ENCODE data around the gene FARP2. TPM values are rescaled to one million over a fixed set of nuclear protein-coding genes. Genes with fewer than 3 reads are reported as not detected.

The FARP2 gene
- total RNA-seq, 2 experiments from 2014 or later, result 17.2 to 18.3 TPM

GRCh38 chr2:241459520-241459919 lies 103.4 kb downstream of the FARP2 start:
- ATAC-seq (ENCODE audit: poor library complexity) (no peak), DNase-seq (no peak)
- CTCF ChIA-PET, result no interaction called here
- Mint-ChIP-seq H3K4me3 (no peak overlapping the region), H3K9me3 (no peaks in the 10 kb centered on the region), H3K4me1 (ENCODE audit: low read depth) (no peaks in the 10 kb centered on the region), H3K27me3 (peaks cover 25% of the 10 kb centered on the region), H3K36me3 (ENCODE audit: low read depth) (no peaks in the 10 kb centered on the region), H3K27ac (no peak overlapping the region)
- H3K27ac ChIP-seq (ENCODE audit: low read depth in 1 of 2, low read length in 2 of 2), result no peak overlapping the region
- no peaks in the 10 kb centered on the region for H3K9me3 ChIP-seq (ENCODE audit: control insufficient read depth in 1 of 2, insufficient read depth in 1 of 2, low read length in 2 of 2)
- no peaks in the 10 kb centered on the region for H3K4me1 ChIP-seq (ENCODE audit: insufficient read depth, low read length)
- no peaks in the 10 kb centered on the region for H3K36me3 ChIP-seq (ENCODE audit: insufficient read depth, low read length)
- POLR2A ChIA-PET, result interaction anchor here (0.6 kb wide), 1 partner anchor 32 kb away, joined by 3 read pairs; no protein-coding TSS in a partner anchor
- H3K27me3 ChIP-seq (ENCODE audit: control insufficient read depth in 1 of 2, insufficient read depth in 2 of 2, low read length in 2 of 2), result peaks cover 0 to 5% of the 10 kb centered on the region in 2 experiments
- H3K4me3 ChIP-seq (ENCODE audit: low read length), result no peak overlapping the region
- intact Hi-C loops (cut with DNase I, micrococcal nuclease), result no loop called here
- TF ChIP-seq, protein P1, sequence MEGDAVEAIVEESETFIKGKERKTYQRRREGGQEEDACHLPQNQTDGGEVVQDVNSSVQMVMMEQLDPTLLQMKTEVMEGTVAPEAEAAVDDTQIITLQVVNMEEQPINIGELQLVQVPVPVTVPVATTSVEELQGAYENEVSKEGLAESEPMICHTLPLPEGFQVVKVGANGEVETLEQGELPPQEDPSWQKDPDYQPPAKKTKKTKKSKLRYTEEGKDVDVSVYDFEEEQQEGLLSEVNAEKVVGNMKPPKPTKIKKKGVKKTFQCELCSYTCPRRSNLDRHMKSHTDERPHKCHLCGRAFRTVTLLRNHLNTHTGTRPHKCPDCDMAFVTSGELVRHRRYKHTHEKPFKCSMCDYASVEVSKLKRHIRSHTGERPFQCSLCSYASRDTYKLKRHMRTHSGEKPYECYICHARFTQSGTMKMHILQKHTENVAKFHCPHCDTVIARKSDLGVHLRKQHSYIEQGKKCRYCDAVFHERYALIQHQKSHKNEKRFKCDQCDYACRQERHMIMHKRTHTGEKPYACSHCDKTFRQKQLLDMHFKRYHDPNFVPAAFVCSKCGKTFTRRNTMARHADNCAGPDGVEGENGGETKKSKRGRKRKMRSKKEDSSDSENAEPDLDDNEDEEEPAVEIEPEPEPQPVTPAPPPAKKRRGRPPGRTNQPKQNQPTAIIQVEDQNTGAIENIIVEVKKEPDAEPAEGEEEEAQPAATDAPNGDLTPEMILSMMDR (IDR thresholded peaks at IDR 0.05), result no peak

GRCh38 chr2:241460631-241461030 lies 104.5 kb downstream of the FARP2 start:
- CTCF ChIA-PET, result no interaction called here
- DNase-seq (no peak), ATAC-seq (ENCODE audit: poor library complexity) (no peak)
- Histone ChIP-seq H3K27me3 (ENCODE audit: control insufficient read depth in 1 of 2, insufficient read depth in 2 of 2, low read length in 2 of 2) (peaks cover 0 to 5% of the 10 kb centered on the region in 2 experiments), H3K4me3 (ENCODE audit: low read length) (no peak overlapping the region), H3K9me3 (ENCODE audit: control insufficient read depth in 1 of 2, insufficient read depth in 1 of 2, low read length in 2 of 2) (no peaks in the 10 kb centered on the region), H3K4me1 (ENCODE audit: insufficient read depth, low read length) (no peaks in the 10 kb centered on the region), H3K36me3 (ENCODE audit: insufficient read depth, low read length) (no peaks in the 10 kb centered on the region), H3K27ac (ENCODE audit: low read depth in 1 of 2, low read length in 2 of 2) (no peak overlapping the region)
- Mint-ChIP-seq H3K4me1 (ENCODE audit: low read depth) (no peaks in the 10 kb centered on the region), H3K9me3 (no peaks in the 10 kb centered on the region), H3K27me3 (peaks cover 23% of the 10 kb centered on the region), H3K27ac (no peak overlapping the region), H3K4me3 (no peak overlapping the region), H3K36me3 (ENCODE audit: low read depth) (no peaks in the 10 kb centered on the region)
- intact Hi-C loops (cut with DNase I, micrococcal nuclease), result no loop called here
- POLR2A ChIA-PET, result no interaction called here
- TF ChIP-seq, protein P1 (IDR thresholded peaks at IDR 0.05), result no peak

DNA sequence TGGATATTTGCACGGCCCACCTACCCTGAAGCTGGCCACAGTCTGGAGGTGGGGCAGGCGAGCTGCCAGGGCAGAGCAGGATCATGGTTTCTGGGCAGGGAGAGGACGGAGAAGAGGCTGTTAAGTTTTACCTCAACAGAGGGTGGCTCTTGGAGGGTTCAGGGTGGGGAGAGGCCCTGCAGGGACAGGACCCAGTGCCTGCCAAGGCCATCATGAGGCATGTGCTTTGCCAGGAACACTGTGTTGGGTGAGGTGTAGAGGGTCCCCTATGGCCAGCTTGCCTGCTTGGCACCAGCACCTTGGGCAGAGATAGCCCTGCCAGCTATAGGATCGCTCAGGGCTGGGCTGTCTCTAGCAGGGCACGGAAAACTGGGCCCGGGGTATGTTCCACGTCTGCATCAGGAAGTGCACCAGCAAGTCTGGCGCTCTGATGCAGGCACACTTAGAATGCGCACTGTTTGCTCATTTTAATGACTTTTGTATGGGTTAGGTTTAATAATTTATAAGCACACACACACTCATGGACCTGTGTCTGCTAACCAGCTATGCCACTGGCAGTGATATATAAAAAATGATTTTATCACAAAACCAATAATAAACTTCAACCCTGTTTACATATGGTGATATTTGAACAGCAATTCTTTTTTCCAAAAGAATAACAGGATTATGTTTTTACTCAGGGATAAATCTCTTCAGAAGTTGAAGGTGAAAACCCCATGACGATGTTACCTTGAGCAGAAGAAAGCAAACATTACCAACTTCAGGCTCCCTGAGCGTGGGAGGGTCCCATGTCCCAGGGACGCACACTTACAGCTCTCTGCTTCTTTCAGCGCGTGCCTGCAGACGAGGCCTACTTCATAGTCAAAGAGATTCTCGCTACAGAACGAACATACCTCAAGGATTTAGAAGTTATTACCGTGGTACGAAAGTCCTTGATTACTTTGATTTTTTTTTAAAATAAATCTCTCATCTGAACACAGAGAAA lies 105.9 kb downstream of the FARP2 start:
- Mint-ChIP-seq H3K27me3 (peaks cover 13% of the 10 kb centered on the region), H3K27ac (no peak overlapping the region), H3K4me1 (ENCODE audit: low read depth) (no peaks in the 10 kb centered on the region), H3K9me3 (no peaks in the 10 kb centered on the region), H3K4me3 (no peak overlapping the region), H3K36me3 (ENCODE audit: low read depth) (no peaks in the 10 kb centered on the region)
- DNase-seq (no peak), ATAC-seq (ENCODE audit: poor library complexity) (no peak)
- H3K27ac ChIP-seq (ENCODE audit: low read depth in 1 of 2, low read length in 2 of 2), result no peak overlapping the region
- POLR2A ChIA-PET, result no interaction called here
- H3K4me3 ChIP-seq (ENCODE audit: low read length), result no peak overlapping the region
- no peaks in the 10 kb centered on the region for H3K9me3 ChIP-seq (ENCODE audit: control insufficient read depth in 1 of 2, insufficient read depth in 1 of 2, low read length in 2 of 2)
- no peaks in the 10 kb centered on the region for H3K36me3 ChIP-seq (ENCODE audit: insufficient read depth, low read length)
- CTCF ChIA-PET, result no interaction called here
- intact Hi-C loops (cut with DNase I, micrococcal nuclease), result no loop called here
- peaks cover 0 to 5% of the 10 kb centered on the region in 2 experiments for H3K27me3 ChIP-seq (ENCODE audit: control insufficient read depth in 1 of 2, insufficient read depth in 2 of 2, low read length in 2 of 2)
- TF ChIP-seq, protein P1 (IDR thresholded peaks at IDR 0.05), result no peak
- no peaks in the 10 kb centered on the region for H3K4me1 ChIP-seq (ENCODE audit: insufficient read depth, low read length)
